Measurements from ENCODE around the gene ATG14.
"Not testable (repeated sequence)": the region's sequence is repeated elsewhere in the genome, so short reads cannot be mapped to it uniquely, and the experiment has no call there.

Gene ATG14

GRCh38 chr14:55387121-55387520 lies 24.5 kb downstream of the ATG14 start:
- no peak for DNase-seq (ENCODE audit: low spot score)
- no peak for FAIRE-seq

GRCh38 chr14:55386037-55386808 lies 25.4 kb downstream of the ATG14 start:
- DNase-seq (ENCODE audit: low spot score): no peak

DNA sequence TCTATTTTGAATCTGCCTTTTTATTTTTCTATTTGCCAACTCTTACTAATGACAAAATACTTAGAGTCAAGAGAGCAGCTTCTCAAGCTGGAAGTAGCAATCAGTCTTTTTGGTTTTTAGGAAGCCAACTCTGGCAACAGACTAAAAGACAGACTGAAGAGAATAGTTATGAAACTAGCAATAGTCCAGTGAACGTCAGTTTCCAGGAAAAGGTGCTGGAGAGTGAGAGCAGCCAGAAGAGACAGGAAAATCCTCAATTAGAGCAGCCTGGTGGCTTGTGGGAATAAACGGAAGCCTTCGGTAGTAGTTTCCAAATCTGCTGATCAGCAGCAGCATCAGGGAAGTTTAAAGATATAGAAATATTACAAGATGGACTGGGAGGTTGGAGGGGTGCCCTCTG lies 27.1 kb downstream of the ATG14 start:
- FAIRE-seq: no peak

More at GRCh38 chr14:55386037-55386808, 25.4 kb downstream of the ATG14 start:
- no peak for FAIRE-seq

GRCh38 chr14:55383541-55384140 lies 28.0 kb downstream of the ATG14 start:
- no peak for FAIRE-seq
- no peak for DNase-seq (ENCODE audit: low spot score)

More for the DNA sequence above, 27.1 kb downstream of the ATG14 start:
- DNase-seq (ENCODE audit: low spot score): no peak

GRCh38 chr14:55383056-55383466 lies 28.6 kb downstream of the ATG14 start:
- not testable (repeated sequence) for FAIRE-seq; DNase-seq (ENCODE audit: low spot score)

DNA sequence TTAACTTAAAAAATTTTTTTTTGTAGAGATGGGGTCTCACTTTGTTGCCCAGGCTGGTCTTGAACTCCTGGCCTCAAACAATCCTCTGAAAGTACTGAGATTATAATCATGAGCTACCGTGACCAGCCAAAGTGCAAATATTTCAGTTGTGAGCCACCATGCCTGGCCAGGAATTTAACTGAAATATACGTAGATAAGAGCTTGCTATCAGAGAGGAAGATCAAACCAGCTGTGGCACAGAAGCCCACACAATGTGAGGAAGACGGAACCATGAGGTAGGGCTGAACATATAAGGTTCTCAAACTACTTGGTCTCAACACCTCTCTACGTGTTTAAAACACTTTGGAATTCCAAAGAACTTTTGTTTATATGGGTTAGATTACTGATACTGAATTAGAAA lies 29.1 kb downstream of the ATG14 start:
- FAIRE-seq (no peak), DNase-seq (ENCODE audit: low spot score) (no peak)

- DNase-seq (ENCODE audit: low spot score): no peak
- FAIRE-seq: no peak
These were observed 30.1 kb downstream of the ATG14 start for GRCh38 chr14:55381561-55381960.

DNA sequence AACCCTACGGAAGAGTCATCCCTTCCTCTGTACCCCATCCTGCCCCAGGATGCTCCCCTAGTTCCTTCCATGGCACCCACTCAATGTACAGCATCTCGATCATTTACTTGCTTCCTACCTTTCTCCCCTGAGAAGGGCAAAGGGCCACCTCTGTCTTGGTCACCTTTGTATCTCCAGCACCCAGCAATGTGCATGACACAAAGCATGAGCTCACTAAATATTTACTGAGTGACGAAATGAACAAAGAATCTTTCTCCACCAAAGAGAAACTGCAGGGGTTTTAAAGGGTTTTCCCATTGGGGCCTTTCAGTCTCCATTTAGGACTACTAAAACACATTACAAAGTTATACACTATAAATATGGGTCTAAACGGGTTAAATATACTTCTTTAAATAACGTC lies 30.6 kb downstream of the ATG14 start:
- FAIRE-seq: no peak
- DNase-seq (ENCODE audit: low spot score): no peak

GRCh38 chr14:55377236-55377635 lies 34.4 kb downstream of the ATG14 start:
- DNase-seq (ENCODE audit: low spot score) (no peak), FAIRE-seq (no peak)

GRCh38 chr14:55374771-55375170 lies 36.9 kb downstream of the ATG14 start:
- no peak for DNase-seq (ENCODE audit: low spot score)
- FAIRE-seq: no peak

- DNase-seq (ENCODE audit: low spot score): peak; percentile 4
- FAIRE-seq: no peak
These were observed 37.6 kb downstream of the ATG14 start for GRCh38 chr14:55373784-55374705.

GRCh38 chr14:55372825-55373224 lies 38.8 kb downstream of the ATG14 start:
- FAIRE-seq: no peak
- no peak for DNase-seq (ENCODE audit: low spot score)

- DNase-seq (ENCODE audit: low spot score): no peak
- FAIRE-seq: no peak
These were observed 39.2 kb downstream of the ATG14 start for GRCh38 chr14:55372423-55372822.

- no peak for DNase-seq (ENCODE audit: low spot score)
- no peak for FAIRE-seq
These were observed 40.7 kb downstream of the ATG14 start for GRCh38 chr14:55370883-55371455.

- DNase-seq (ENCODE audit: low spot score) (no peak), FAIRE-seq (no peak)
These were observed 45.4 kb downstream of the ATG14 start for GRCh38 chr14:55366271-55366670.

DNA sequence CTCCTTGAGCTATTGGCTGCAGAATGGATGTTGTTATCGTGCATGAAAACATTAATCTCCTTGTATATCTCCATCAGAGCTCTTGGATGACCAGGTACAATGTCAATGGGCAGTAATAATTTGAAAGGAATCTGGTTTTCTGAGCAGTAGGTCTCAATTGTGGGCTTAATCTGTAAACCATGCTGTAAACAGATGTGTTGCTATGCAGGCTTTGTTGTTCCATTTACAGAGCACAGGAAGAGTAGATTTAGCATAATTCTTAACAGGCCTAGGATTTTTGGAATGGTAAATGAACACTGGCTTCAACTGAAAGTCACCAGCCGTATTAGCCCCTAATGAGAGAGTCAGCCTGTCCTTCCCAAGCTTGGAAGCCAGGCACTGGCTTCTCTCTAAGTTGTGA lies 50.4 kb downstream of the ATG14 start:
- DNase-seq (ENCODE audit: low spot score): no peak

GRCh38 chr14:55359307-55359706 lies 52.3 kb downstream of the ATG14 start:
- DNase-seq (ENCODE audit: low spot score) (no peak), FAIRE-seq (no peak)

More for the DNA sequence above, 50.4 kb downstream of the ATG14 start:
- no peak for FAIRE-seq

GRCh38 chr14:55356913-55357312 lies 54.7 kb downstream of the ATG14 start:
- FAIRE-seq (no peak), DNase-seq (ENCODE audit: low spot score) (no peak)

DNA sequence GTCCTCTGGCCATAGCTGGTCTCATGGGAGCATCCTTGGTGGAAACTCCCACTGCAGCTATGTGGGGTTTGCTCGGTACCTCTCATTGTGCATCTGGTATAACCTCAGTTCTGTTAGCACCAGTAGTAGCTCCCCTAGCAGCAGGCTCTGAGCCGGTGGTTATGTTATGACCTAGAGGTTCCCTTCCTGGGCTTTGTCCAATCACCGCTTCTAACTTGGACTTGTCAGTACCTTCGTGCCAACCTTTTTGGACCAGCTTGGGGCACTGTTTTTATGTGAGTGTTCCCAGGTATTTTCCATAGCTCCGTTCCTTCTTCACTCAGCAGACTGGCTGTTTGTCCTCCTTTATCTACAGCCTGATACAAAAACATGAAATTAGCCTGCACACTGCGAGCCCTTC lies 55.7 kb downstream of the ATG14 start:
- FAIRE-seq (no peak), DNase-seq (ENCODE audit: low spot score) (no peak)

DNA sequence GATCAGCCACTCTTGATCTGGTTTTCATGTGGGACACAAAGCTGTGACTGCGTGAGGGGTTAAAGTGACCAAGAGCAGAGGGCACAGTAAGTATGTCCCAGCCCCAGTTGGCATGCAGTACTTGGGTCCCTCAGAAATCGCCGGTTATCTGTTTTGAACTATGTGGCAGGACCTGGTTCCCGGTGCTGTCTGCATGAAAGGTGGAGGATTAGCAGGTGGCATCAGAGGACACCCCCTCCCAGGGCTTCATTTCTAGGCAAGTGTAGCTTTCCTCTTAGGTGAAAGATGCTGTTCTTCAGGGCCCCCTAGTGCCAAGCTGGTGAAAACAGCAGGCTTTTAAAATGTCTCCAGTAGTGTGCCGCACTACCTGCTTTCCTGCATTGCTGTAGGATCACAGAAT lies 57.1 kb downstream of the ATG14 start:
- peak; percentile 18 for DNase-seq (ENCODE audit: low spot score)
- no peak for FAIRE-seq

- no peak for FAIRE-seq
- DNase-seq (ENCODE audit: low spot score): no peak
These were observed 57.8 kb downstream of the ATG14 start for GRCh38 chr14:55353686-55354467.

All from RCC 7860 (cell line).